HCT116 (cell line): ENCODE data around the gene PTPN1. TPM values are rescaled to one million over a fixed set of nuclear protein-coding genes. Genes with fewer than 3 reads are reported as not detected.
"Not testable (repeated sequence)": the region's sequence is repeated elsewhere in the genome, so short reads cannot be mapped to it uniquely, and the experiment has no call there.

Experiments
- ATAC-seq: fragments of 200-7000 bp; cut with Tn5 transposase; 2 replicates; pipeline ENCODE4 v1.9.1; 2020; ENCODE audit warnings: mild to moderate bottlenecking, moderate library complexity
- BruUV-seq: library from RNA; stranded (reverse); fragments of 400-500 nt; replicated peaks from 2 replicates; lab custom pipeline; 2021; lab: Mats Ljungman, UMichigan
- CTCF ChIA-PET: fragments of 300-600 bp; sonication (Branson Sonifier 250); formaldehyde crosslinking; loops from one replicate; lab custom pipeline; 2021; ENCODE audit warnings: antibody characterized with exemption; lab: Charles Lee
- POLR2A ChIA-PET: fragments of 300-600, 350-600 bp; sonication (Branson Sonifier 250); formaldehyde crosslinking; loops from one replicate; lab custom pipeline; 2021; ENCODE audit warnings: antibody characterized with exemption; lab: Charles Lee
- RAD21 ChIA-PET, 2 experiments: fragments of 300-600 bp; sonication (Branson Sonifier 250); formaldehyde crosslinking; loops; one replicate each; lab custom pipeline; 2023; ENCODE audit warnings: low total read pairs in 2 of 2; ENCODE audit not compliant: uncharacterized antibody in 2 of 2, unreplicated experiment in 2 of 2, low non-redundant PET in 1 of 2; lab: Charles Lee
- DNase-seq: peaks from one replicate; pipeline ENCODE4 v3.0.0-alpha.2; 2010; ENCODE audit warnings: low read depth, low spot score
- H2AFZ ChIP-seq: fragments of 200-600 bp; shearing (Covaris generic), sonication (generic); 2 replicates; pipeline ENCODE4 v1.6.1; 2017; ENCODE audit warnings: low read depth, mixed run types, mixed read lengths, antibody characterized with exemption, low read length; ENCODE audit not compliant: poor library complexity, severe bottlenecking
- H3K27ac ChIP-seq: 2 replicates; pipeline ENCODE4 v1.5.1; 2012; ENCODE audit warnings: low read depth, low read length
- H3K27me3 ChIP-seq: fragments of 200-600 bp; sonication (generic); 2 replicates; pipeline ENCODE4 v1.6.1; 2016; ENCODE audit warnings: mixed run types, low read length, mixed read lengths; ENCODE audit not compliant: insufficient read depth
- H3K36me3 ChIP-seq, 2 experiments: fragments of 200-500 bp in 1 of 2; fragments of 200-600 bp in 1 of 2; sonication (Bioruptor generic) in 1 of 2; sonication (generic) in 1 of 2; 2 replicates each; pipeline versions ENCODE4 v1.5.1 to v1.6.1; 2014 to 2016; ENCODE audit warnings: low read length in 2 of 2, inconsistent platforms in 1 of 2, mixed read lengths in 1 of 2, mixed run types in 1 of 2; ENCODE audit not compliant: insufficient read depth in 2 of 2, control insufficient read depth in 1 of 2
- H3K4me1 ChIP-seq, 2 experiments: fragments of 200-600 bp in 1 of 2; sonication (generic) in 1 of 2; 2 replicates each; pipeline versions ENCODE4 v1.5.1 to v1.6.1; 2012 to 2017; ENCODE audit warnings: low read length in 2 of 2, inconsistent platforms in 1 of 2, mild to moderate bottlenecking in 1 of 2, mixed read lengths in 1 of 2, mixed run types in 1 of 2, moderate library complexity in 1 of 2; ENCODE audit not compliant: insufficient read depth in 2 of 2, control insufficient read depth in 1 of 2
- H3K4me2 ChIP-seq: fragments of 200-600 bp; sonication (generic); 2 replicates; pipeline ENCODE4 v1.6.1; 2017; ENCODE audit warnings: mixed run types, low read length, mixed read lengths
- H3K4me3 ChIP-seq, 2 experiments: fragments of 200-600 bp in 1 of 2; sonication (generic) in 1 of 2; replicated peaks in 1 of 2; 2 replicates each; pipeline ENCODE4 v1.5.1; 2011 to 2016; ENCODE audit warnings: low read length in 2 of 2, control low read depth in 1 of 2, low read depth in 1 of 2, mild to moderate bottlenecking in 1 of 2, mixed read lengths in 1 of 2, mixed run types in 1 of 2
- H3K79me2 ChIP-seq: fragments of 200-600 bp; sonication (generic); 2 replicates; pipeline ENCODE4 v1.6.1; 2017; ENCODE audit warnings: mild to moderate bottlenecking, mixed run types, low read length, moderate library complexity, mixed read lengths; ENCODE audit not compliant: insufficient read depth
- H3K9ac ChIP-seq: fragments of 200-600 bp; sonication (generic); 2 replicates; pipeline ENCODE4 v1.6.1; 2016; ENCODE audit warnings: low read length, mixed read lengths
- H3K9me2 ChIP-seq: fragments of 200-600 bp; sonication (generic), shearing (Covaris generic); 2 replicates; pipeline ENCODE4 v1.6.1; 2017; ENCODE audit warnings: mixed run types, mild to moderate bottlenecking, moderate library complexity; ENCODE audit not compliant: insufficient read depth
- H3K9me3 ChIP-seq, 2 experiments: fragments of 200-500 bp in 1 of 2; fragments of 200-600 bp in 1 of 2; sonication (Bioruptor generic) in 1 of 2; sonication (generic) in 1 of 2; 2 replicates each; pipeline ENCODE4 v1.6.1; 2014 to 2017; ENCODE audit warnings: low read length in 2 of 2, mixed read lengths in 2 of 2, inconsistent platforms in 1 of 2, low read depth in 1 of 2, mild to moderate bottlenecking in 1 of 2, mixed run types in 1 of 2, moderate library complexity in 1 of 2; ENCODE audit not compliant: control insufficient read depth in 1 of 2, insufficient read depth in 1 of 2
- H4K20me1 ChIP-seq: fragments of 200-600 bp; sonication (generic), shearing (Covaris generic); 2 replicates; pipeline ENCODE4 v1.6.1; 2017; ENCODE audit warnings: mixed run types, mild to moderate bottlenecking, moderate library complexity; ENCODE audit not compliant: insufficient read depth
- ELF1 ChIP-seq: IDR thresholded peaks from 2 replicates; pipeline ENCODE4 v1.6.1; 2012; ENCODE audit warnings: low read depth, borderline replicate concordance
- POLR2AphosphoS5 ChIP-seq: IDR thresholded peaks from 2 replicates; pipeline ENCODE4 v1.6.1; 2011; ENCODE audit warnings: mild to moderate bottlenecking, low read depth, low read length, moderate library complexity
- SIN3A ChIP-seq: IDR thresholded peaks from 2 replicates; pipeline ENCODE4 v1.6.1; 2012; ENCODE audit warnings: low read depth
- ZBTB33 ChIP-seq: IDR thresholded peaks from 2 replicates; pipeline ENCODE4 v1.6.1; 2011; ENCODE audit warnings: mild to moderate bottlenecking, low read length, moderate library complexity; ENCODE audit not compliant: insufficient replicate concordance; ENCODE audit errors: extremely low read depth
- intact Hi-C: fragments of 100-400 bp; cut with micrococcal nuclease; formaldehyde crosslinking; loops from 2 replicates; pipeline ENCODE4 v1.10.0; 2022
- total RNA-seq: library from RNA; stranded (reverse); gene quantifications from one replicate; pipeline ENCODE4 v1.2.1, GENCODE V29; 2021; ENCODE audit not compliant: unreplicated experiment
- TF ChIP-seq, protein P1 (sequence below): IDR thresholded peaks from 2 replicates; pipeline ENCODE4 v1.6.1; 2012
- TF ChIP-seq, protein P2 (sequence below): IDR thresholded peaks from 2 replicates; pipeline ENCODE4 v1.6.1; 2012

The PTPN1 gene
- total RNA-seq, 1 experiment from 2014 or later, result 47.5 TPM

GRCh38 chr20:50567860-50568548 is 57.8 kb downstream of the PTPN1 start:
- ChIA-PET CTCF (interaction anchor here (2.4 kb wide), 1 partner anchor 8 kb away, joined by 8 read pairs; no protein-coding TSS in a partner anchor), POLR2A (no interaction called here), RAD21 (no interaction called here)
- Histone ChIP-seq H4K20me1 (no peaks in the 10 kb centered on the region), H3K4me1 (peaks cover 23 to 49% of the 10 kb centered on the region in 2 experiments), H3K9me2 (no peaks in the 10 kb centered on the region), H3K4me3 (no peak overlapping the region), H3K9ac (no peak overlapping the region), H2AFZ (no peak overlapping the region), H3K79me2 (peaks cover 61% of the 10 kb centered on the region), H3K4me2 (no peak overlapping the region), H3K36me3 (peaks cover 12 to 36% of the 10 kb centered on the region in 2 experiments), H3K9me3 (no peaks in the 10 kb centered on the region), H3K27ac (no peak overlapping the region), H3K27me3 (no peaks in the 10 kb centered on the region)
- intact Hi-C loops, result no loop called here
- DNase-seq (no peak), ATAC-seq (no peak)
- no peak for TF ChIP-seq ELF1
- no peak for TF ChIP-seq ZBTB33
- TF ChIP-seq, protein P1, sequence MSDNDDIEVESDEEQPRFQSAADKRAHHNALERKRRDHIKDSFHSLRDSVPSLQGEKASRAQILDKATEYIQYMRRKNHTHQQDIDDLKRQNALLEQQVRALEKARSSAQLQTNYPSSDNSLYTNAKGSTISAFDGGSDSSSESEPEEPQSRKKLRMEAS, result no peak
- TF ChIP-seq POLR2AphosphoS5, result no peak
- no TSS peak for BruUV-seq

- CTCF ChIA-PET, result interaction anchor here (2.4 kb wide), 1 partner anchor 8 kb away, joined by 8 read pairs; no protein-coding TSS in a partner anchor
- no TSS peak for BruUV-seq
Observed at GRCh38 chr20:50568549-50568942, 58.4 kb downstream of the PTPN1 start.

GRCh38 chr20:50569487-50569863 is 59.3 kb downstream of the PTPN1 start:
- RAD21 ChIA-PET, H3K27me3 ChIP-seq, H3K4me3 ChIP-seq, H3K9me2 ChIP-seq, POLR2A ChIA-PET, H3K9me3 ChIP-seq, intact Hi-C loops, H4K20me1 ChIP-seq, DNase-seq, BruUV-seq, H2AFZ ChIP-seq: not testable (repeated sequence)
- H3K4me2 ChIP-seq, result peak overlapping the region; percentile 21
- H3K79me2 ChIP-seq, result peaks cover 55% of the 10 kb centered on the region
- peak overlapping the region; percentile 51 for H3K27ac ChIP-seq
- ATAC-seq, result peak; percentile 16; the same call in 1 of the 2 replicates
- CTCF ChIA-PET, result interaction anchor here (1.4 to 1.6 kb wide), 2 partner anchors 8 to 16 kb away, joined by 4 to 8 read pairs; no protein-coding TSS in a partner anchor
- H3K9ac ChIP-seq, result peak overlapping the region; percentile 8; the same call in 1 of the 2 replicates
- H3K4me1 ChIP-seq, result peaks cover 17 to 38% of the 10 kb centered on the region in 2 experiments
- H3K36me3 ChIP-seq, result peaks cover 12 to 34% of the 10 kb centered on the region in 2 experiments

More at GRCh38 chr20:50568549-50568942, 58.4 kb downstream of the PTPN1 start:
- Histone ChIP-seq H3K36me3 (peaks cover 10 to 34% of the 10 kb centered on the region in 2 experiments), H2AFZ (no peak overlapping the region), H3K4me3 (no peak overlapping the region), H3K9ac (no peak overlapping the region), H3K27me3 (no peaks in the 10 kb centered on the region), H3K27ac (no peak overlapping the region), H3K9me3 (no peaks in the 10 kb centered on the region), H3K79me2 (peaks cover 61% of the 10 kb centered on the region), H3K9me2 (no peaks in the 10 kb centered on the region), H3K4me1 (peaks cover 21 to 47% of the 10 kb centered on the region in 2 experiments), H3K4me2 (no peak overlapping the region), H4K20me1 (no peaks in the 10 kb centered on the region)
- no peak for DNase-seq
- no peak for ATAC-seq
- RAD21 ChIA-PET, result no interaction called here
- no peak for TF ChIP-seq SIN3A
- TF ChIP-seq, protein P2, sequence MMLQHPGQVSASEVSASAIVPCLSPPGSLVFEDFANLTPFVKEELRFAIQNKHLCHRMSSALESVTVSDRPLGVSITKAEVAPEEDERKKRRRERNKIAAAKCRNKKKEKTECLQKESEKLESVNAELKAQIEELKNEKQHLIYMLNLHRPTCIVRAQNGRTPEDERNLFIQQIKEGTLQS, result no peak
- intact Hi-C loops, result no loop called here
- POLR2A ChIA-PET, result no interaction called here
